Activated T-cell treated with anti-CD3 and anti-CD28 coated beads, Interleukin-2, amount 50 U/mL, for 24 hours (primary cell): ENCODE results near the gene C22orf15.

ENCODE experiments used
- DNase-seq: peaks from one replicate; pipeline ENCODE4 v3.0.0-alpha.2; 2020
- H3K27ac Mint-ChIP-seq: 2 replicates; pipeline ENCODE4 v1.8.0; 2020; ENCODE audit warnings: mild to moderate bottlenecking, mixed read lengths
- H3K27me3 Mint-ChIP-seq: 2 replicates; pipeline ENCODE4 v1.8.0; 2020; ENCODE audit warnings: mixed read lengths
- H3K36me3 Mint-ChIP-seq: 2 replicates; pipeline ENCODE4 v1.8.0; 2020; ENCODE audit warnings: low read depth, mixed read lengths
- H3K4me1 Mint-ChIP-seq: 2 replicates; pipeline ENCODE4 v1.8.0; 2020; ENCODE audit warnings: low read depth, mixed read lengths
- H3K4me3 Mint-ChIP-seq: 2 replicates; pipeline ENCODE4 v1.8.0; 2020; ENCODE audit warnings: mild to moderate bottlenecking, moderate library complexity, mixed read lengths
- H3K9me3 Mint-ChIP-seq: 2 replicates; pipeline ENCODE4 v1.8.0; 2020; ENCODE audit warnings: mixed read lengths

Gene C22orf15

DNA sequence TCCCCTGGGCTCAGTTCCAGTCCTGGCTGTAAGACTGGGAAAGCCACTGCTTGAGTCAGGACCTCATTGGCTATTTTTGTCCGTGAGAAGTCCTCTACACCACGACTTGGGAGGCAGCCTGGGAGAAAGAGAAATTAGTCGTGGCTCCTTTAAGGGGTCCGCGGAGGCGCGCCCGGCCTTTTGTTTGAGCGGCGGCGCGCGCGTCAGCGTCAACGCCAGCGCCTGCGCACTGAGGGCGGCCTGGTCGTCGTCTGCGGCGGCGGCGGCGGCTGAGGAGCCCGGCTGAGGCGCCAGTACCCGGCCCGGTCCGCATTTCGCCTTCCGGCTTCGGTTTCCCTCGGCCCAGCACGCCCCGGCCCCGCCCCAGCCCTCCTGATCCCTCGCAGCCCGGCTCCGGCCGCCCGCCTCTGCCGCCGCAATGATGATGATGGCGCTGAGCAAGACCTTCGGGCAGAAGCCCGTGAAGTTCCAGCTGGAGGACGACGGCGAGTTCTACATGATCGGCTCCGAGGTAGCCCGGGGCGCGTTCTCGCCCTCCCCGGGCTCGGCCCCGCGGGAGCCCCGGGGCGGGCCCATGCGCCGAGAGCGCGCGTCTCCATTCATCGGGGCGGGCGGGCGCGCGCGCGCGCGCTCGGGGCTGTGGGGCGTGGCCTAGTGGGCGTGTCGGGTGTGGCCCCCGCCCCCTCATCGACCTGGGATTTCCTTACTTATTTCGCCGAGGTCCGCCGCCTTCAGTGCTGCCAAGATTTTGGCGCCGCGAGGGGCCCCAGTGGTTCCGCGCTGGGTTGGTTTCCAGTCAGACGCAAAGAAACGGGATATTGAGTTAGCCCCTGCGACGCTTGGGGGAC is 24.2 kb downstream of the C22orf15 start, which contains the start of gene SMARCB1:
TSS of gene SMARCB1 (plus strand) at position 215 of the 848 bp plus-strand sequence. CDS start at position 419, 204 bp downstream.
- H3K4me1 Mint-ChIP-seq, result peaks cover 34% of the 10 kb centered on the region
- peak within 1 kb of the TSS; percentile 96 for H3K27ac Mint-ChIP-seq
- peak; percentile 94 for DNase-seq

DNA sequence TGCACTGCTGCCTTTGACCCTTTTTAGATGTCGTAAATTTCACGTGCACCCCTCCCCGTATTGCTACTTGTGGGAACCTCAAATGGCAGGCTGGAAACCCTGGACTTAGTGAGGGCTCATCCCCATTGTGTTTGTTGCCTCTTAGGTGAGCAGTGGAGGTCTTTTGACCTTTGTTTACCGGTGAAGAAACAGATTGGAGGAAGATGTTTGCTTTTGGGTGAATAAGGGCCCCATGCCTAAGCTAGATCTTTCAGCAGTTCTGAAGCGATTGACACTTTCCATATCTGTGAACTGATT is 24.8 kb downstream of the C22orf15 start:
- H3K27me3 Mint-ChIP-seq, result no peaks in the 10 kb centered on the region
- peak overlapping the region; percentile 92 for H3K4me3 Mint-ChIP-seq
- H3K36me3 Mint-ChIP-seq, result peaks cover 31% of the 10 kb centered on the region
- H3K27ac Mint-ChIP-seq, result peak overlapping the region; percentile 96
- no peak for DNase-seq
- H3K9me3 Mint-ChIP-seq, result no peaks in the 10 kb centered on the region
- peaks cover 39% of the 10 kb centered on the region for H3K4me1 Mint-ChIP-seq

More for the DNA sequence above, 24.2 kb downstream of the C22orf15 start, which contains the start of gene SMARCB1:
- H3K27me3 Mint-ChIP-seq, result no peaks in the 10 kb centered on the region
- peaks cover 26% of the 10 kb centered on the region for H3K36me3 Mint-ChIP-seq
- H3K9me3 Mint-ChIP-seq, result no peaks in the 10 kb centered on the region
- H3K4me3 Mint-ChIP-seq, result peak within 1 kb of the TSS; percentile 92

DNA sequence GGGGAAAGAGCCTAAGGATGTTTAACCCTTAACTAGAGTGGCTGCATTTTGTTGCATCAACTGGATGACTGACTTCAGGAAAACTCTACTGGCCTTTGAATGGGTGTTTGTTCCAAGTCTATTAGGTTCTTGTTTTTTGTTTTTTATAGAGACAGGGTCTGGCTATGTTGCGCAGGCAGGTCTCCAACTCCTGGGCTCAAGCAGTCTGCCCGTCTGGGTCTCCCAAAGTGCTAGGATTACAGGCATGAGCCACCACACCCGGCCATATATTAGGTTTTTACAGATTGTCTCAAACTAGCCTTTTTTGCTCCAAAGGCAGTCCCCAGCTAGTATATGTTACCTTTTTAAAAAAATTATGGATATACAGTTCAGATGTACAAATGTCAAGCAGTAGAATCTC is 25.1 kb downstream of the C22orf15 start:
- H3K27ac Mint-ChIP-seq, result peak overlapping the region; percentile 96
- no peaks in the 10 kb centered on the region for H3K9me3 Mint-ChIP-seq
- H3K27me3 Mint-ChIP-seq, result no peaks in the 10 kb centered on the region
- no peak for DNase-seq
- peaks cover 35% of the 10 kb centered on the region for H3K36me3 Mint-ChIP-seq
- H3K4me1 Mint-ChIP-seq, result peaks cover 40% of the 10 kb centered on the region
- peak overlapping the region; percentile 92 for H3K4me3 Mint-ChIP-seq

DNA sequence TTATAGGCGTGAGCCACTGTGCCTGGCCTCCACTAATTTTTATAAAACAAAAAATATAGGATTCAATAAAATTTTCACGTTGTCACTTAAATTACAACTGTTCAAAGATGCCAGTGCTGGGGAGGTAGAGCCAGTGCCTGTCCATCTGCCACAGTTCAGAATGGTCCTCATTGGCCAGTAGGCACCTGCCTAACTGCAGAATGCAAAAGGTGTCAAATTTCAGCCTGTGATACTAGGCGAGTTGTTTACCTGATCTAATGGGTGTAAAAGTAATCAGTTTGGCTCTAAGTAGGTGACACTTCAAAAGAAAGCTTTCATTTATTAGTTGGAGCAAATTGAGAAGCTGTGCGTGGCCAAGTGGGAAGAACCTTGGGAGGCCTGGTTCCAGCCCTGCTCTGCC is 26.3 kb downstream of the C22orf15 start:
- H3K9me3 Mint-ChIP-seq, result no peaks in the 10 kb centered on the region
- H3K4me3 Mint-ChIP-seq, result no peak overlapping the region
- no peaks in the 10 kb centered on the region for H3K27me3 Mint-ChIP-seq
- H3K4me1 Mint-ChIP-seq, result peaks cover 40% of the 10 kb centered on the region
- peaks cover 47% of the 10 kb centered on the region for H3K36me3 Mint-ChIP-seq
- H3K27ac Mint-ChIP-seq, result no peak overlapping the region
- DNase-seq, result no peak

DNA sequence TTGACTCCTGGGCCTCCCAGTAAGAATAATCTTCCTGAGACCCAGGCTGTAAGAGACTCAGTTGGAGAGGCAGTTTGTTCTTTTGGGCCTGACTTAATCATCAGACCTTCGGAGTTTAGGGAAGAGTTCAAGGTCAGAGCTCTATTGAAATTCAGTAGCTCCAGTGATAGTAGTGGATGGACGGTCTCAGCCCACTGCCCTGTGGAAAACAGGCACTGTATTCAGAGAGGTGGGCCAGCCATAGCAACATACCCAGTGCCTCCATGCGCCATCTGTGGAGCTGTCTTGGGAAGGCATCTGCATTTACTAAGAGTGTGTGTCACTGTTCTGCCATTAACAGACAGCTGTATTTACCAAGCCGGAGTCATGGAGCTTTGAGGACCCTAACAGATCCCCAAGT is 26.8 kb downstream of the C22orf15 start:
- H3K27me3 Mint-ChIP-seq, result no peaks in the 10 kb centered on the region
- H3K36me3 Mint-ChIP-seq, result peaks cover 51% of the 10 kb centered on the region
- no peak overlapping the region for H3K27ac Mint-ChIP-seq
- H3K4me3 Mint-ChIP-seq, result no peak overlapping the region
- H3K4me1 Mint-ChIP-seq, result peaks cover 40% of the 10 kb centered on the region
- no peak for DNase-seq
- H3K9me3 Mint-ChIP-seq, result no peaks in the 10 kb centered on the region

DNA sequence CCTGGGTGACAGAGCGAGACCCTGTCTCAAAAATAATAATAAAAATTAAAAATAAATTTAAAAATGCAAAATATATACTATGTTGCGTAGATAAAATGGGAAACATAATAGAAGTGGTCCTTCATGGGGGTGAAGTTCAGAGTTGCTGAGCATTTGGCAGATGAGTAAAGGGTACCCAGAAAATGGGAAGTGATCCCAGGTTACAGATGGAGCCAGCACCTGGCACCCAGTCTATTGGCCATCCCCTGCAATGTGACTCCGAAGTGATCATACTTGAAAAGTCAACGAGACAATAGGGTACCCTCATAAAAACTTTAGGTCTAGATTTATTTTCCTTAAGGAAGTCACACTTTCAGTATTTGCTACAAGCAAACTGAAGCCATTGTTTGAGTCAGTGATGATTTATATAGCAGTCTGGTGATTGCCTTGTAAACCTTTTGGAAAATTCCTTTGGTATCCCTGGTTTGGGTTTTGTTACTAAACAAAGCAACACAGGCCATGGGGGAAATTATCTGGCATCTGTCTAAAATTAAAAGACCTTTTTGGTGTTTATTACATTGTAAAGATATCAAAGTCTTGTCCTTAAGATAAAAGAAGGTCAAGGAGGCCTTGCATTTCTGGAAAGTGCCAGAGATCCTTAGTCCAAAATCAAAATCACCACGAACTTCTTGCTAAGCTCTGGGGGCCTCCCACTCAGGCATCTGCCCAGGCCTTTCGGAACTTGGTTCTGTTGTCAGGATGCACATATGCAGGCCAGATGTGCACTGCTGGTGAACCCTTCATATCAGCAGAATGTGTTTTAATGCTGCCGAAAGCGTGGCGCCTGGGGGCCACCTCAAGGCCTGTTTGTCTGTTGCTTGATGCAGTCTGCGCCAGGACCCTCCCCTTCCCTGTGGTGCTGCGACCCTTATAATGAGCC is 28.3 kb downstream of the C22orf15 start:
- H3K36me3 Mint-ChIP-seq, result peaks cover 64% of the 10 kb centered on the region
- H3K4me3 Mint-ChIP-seq, result no peak overlapping the region
- no peaks in the 10 kb centered on the region for H3K27me3 Mint-ChIP-seq
- no peak overlapping the region for H3K27ac Mint-ChIP-seq
- no peak for DNase-seq
- no peaks in the 10 kb centered on the region for H3K9me3 Mint-ChIP-seq
- peaks cover 37% of the 10 kb centered on the region for H3K4me1 Mint-ChIP-seq

DNA sequence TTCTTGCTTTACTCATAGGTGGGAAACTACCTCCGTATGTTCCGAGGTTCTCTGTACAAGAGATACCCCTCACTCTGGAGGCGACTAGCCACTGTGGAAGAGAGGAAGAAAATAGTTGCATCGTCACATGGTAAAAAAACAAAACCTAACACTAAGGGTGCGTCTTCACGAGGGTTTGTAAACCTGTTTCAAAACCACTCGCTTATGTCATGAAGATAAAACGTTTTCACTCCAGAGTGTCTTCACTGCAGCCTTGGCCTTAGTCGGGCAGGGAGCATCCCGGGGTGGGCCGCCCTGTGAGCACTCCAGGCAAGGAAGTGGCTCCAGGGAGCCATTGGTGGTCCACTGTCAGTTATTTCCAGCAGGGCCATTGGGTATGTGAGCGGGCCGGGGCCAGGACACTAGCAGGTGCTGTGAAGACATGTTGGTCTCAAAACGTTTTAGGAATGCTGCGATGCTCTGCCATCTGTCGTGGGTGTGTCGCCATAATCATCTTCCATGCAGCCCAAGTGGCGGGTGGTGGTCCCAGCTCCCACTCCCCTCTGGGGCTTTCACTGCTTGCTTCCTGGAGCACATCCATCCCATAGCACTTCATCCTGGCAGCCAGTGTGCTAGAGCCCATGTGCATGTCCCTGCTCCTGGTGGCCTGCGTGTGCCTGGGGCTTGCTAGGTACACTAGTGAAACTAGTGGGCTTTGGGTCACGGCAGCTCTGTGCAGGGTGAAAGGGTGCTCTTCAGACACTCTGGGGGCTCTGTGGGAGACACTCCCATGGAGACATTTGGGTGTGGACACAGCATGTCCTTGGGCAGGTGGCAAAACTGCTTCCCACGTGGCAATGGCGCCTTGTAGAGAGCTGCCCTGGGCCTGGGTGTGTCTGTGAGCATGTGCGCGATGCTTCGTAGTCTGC is 29.2 kb downstream of the C22orf15 start:
- H3K36me3 Mint-ChIP-seq, result peaks cover 71% of the 10 kb centered on the region
- no peak for DNase-seq
- peak overlapping the region; percentile 68 for H3K27ac Mint-ChIP-seq
- no peaks in the 10 kb centered on the region for H3K9me3 Mint-ChIP-seq
- no peaks in the 10 kb centered on the region for H3K27me3 Mint-ChIP-seq
- peaks cover 31% of the 10 kb centered on the region for H3K4me1 Mint-ChIP-seq
- no peak overlapping the region for H3K4me3 Mint-ChIP-seq

DNA sequence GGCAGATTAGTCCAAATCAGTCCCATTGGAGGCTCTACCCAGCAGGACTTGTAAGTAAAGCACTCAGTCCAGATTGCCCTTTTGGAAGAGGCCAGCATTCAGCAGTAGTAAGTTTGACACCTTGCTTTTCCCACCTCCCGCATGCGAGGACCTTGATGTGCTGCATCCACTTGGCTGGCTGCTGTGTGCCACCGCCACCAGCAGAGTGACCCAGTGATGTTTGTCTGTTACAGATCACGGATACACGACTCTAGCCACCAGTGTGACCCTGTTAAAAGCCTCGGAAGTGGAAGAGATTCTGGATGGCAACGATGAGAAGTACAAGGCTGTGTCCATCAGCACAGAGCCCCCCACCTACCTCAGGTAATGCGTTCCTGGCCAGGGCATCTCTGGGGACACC is 30.5 kb downstream of the C22orf15 start:
- DNase-seq, result no peak
- Mint-ChIP-seq H3K4me3 (no peak overlapping the region), H3K4me1 (peaks cover 24% of the 10 kb centered on the region), H3K9me3 (no peaks in the 10 kb centered on the region), H3K36me3 (peaks cover 71% of the 10 kb centered on the region), H3K27me3 (no peaks in the 10 kb centered on the region), H3K27ac (no peak overlapping the region)

DNA sequence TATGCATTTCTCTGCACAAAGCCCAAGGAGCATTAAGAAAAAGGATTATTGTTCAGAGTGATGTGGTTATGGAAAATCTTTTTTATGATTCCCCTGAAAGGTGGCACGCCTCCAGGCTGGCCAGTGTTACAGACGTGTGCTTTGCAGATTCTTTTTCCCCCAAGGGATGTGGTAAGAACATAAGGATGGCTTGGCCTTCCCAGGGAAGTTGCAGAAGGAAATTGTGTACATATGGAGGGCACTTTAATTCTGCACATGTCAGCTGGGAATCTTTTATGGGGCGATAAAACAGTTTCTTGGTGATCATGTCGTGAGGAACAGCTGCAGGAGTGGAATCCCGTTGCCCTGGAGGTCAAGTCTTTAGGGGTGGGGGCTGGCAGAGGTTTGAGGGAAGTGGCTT is 33.7 kb downstream of the C22orf15 start:
- H3K36me3 Mint-ChIP-seq, result peaks cover 86% of the 10 kb centered on the region
- H3K9me3 Mint-ChIP-seq, result no peaks in the 10 kb centered on the region
- no peaks in the 10 kb centered on the region for H3K27me3 Mint-ChIP-seq
- no peak for DNase-seq
- no peak overlapping the region for H3K4me3 Mint-ChIP-seq
- H3K4me1 Mint-ChIP-seq, result peaks cover 11% of the 10 kb centered on the region
- H3K27ac Mint-ChIP-seq, result no peak overlapping the region

DNA sequence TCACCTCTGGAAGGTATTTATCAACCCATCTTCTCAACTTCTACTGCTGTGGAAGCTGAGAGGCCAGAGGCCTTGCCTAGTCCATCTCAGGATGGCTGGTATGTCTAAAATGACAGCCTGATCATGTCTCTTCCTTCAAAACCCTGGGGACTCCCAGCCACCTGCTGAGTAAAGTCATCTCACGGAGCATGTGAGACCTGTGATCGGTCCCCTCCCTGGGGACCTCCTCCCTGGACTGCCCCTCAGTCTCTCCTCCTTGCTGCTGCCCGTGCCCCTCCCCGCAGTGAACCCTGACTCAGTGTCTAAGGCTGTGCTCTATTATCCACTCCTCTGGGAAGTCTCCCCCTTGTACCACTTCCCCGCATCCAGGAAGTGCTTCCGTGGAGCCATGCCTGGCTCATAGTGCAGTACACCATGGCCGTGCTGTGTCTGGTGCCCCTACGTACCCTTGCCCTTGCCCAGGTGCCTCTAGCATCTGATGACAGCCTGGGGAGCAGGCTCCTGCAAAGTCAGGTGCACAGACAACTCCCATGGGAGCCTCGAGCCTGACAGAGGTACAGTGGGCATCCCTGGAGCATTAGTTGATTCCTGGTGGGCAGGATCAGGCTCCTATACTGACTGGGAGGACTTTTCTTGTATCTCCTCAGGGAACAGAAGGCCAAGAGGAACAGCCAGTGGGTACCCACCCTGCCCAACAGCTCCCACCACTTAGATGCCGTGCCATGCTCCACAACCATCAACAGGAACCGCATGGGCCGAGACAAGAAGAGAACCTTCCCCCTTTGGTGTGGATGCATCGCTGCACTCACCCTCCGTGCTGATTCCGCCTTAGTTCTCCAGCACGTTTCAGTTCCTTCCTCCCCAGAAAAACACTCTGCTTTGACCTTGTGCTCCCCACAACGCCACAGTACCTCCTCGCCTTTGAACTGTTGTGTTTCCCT is 37.8 kb downstream of the C22orf15 start:
- no peaks in the 10 kb centered on the region for H3K9me3 Mint-ChIP-seq
- no peaks in the 10 kb centered on the region for H3K4me1 Mint-ChIP-seq
- H3K27me3 Mint-ChIP-seq, result no peaks in the 10 kb centered on the region
- DNase-seq, result no peak
- H3K36me3 Mint-ChIP-seq, result peaks cover 89% of the 10 kb centered on the region
- no peak overlapping the region for H3K27ac Mint-ChIP-seq
- H3K4me3 Mint-ChIP-seq, result no peak overlapping the region

DNA sequence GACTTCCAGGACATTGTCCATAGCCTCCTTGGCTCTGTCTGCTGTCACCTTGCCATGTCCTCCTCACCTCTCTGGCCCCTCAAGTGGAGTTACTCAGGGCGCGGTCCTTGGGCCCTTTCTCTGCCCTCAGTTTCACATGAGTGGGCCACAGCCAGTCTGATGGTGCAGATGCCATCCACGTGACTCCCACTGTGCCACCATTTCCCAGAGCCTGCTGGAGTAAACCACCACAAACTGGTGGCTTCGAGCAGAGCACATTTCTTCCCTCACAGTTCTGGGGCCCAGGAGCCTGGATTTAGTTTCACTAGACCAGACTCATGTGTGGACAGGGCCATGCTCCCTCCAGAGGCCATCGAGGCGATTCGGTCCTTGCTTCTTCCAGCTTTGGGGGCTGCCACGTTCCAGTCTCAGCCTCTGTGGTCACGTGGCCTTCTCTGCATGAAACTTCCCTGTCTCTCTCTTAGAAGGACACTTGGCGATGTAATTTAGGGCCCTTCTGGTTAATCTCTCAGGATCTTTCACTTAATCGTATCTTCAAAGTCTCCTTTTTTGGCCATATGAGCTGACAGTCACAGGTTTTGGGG is 38.5 kb downstream of the C22orf15 start:
- Mint-ChIP-seq H3K4me1 (no peaks in the 10 kb centered on the region), H3K9me3 (no peaks in the 10 kb centered on the region), H3K27me3 (no peaks in the 10 kb centered on the region), H3K36me3 (peaks cover 89% of the 10 kb centered on the region), H3K4me3 (no peak overlapping the region), H3K27ac (no peak overlapping the region)
- DNase-seq, result no peak

DNA sequence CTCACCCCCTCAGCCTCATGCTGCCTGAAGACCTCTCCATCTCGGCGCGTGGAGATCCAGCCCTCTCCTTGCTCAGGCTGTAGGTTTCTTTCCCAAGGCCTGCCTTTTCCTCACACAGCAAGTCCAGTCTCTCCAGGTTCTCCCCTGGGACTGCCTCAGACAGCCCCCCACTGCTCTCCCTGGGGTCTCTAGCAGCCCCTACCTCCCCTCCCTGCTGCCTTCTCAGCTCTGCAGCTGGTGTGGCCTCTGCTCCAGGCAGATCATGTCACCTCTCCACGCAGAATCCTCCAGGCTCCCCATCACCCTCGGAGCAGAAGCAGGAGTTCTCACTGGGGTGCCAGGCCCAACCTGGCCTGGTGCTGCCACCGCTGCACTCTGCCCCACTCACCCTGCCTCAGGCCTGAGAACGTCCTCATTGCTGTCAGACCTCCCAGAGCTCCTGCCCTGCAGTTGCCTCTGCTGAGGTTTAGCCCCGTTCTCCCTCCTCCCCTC is 39.1 kb downstream of the C22orf15 start:
- no peaks in the 10 kb centered on the region for H3K9me3 Mint-ChIP-seq
- H3K27me3 Mint-ChIP-seq, result no peaks in the 10 kb centered on the region
- H3K36me3 Mint-ChIP-seq, result peaks cover 91% of the 10 kb centered on the region
- H3K27ac Mint-ChIP-seq, result no peak overlapping the region
- no peak for DNase-seq
- H3K4me3 Mint-ChIP-seq, result no peak overlapping the region
- no peaks in the 10 kb centered on the region for H3K4me1 Mint-ChIP-seq
